ENCODE measurements around the gene RABGAP1L.
"Not testable (repeated sequence)": the region's sequence is repeated elsewhere in the genome, so short reads cannot be mapped to it uniquely, and the experiment has no call there.

The RABGAP1L gene

GRCh38 chr1:174836543-174836942 lies 677.2 kb downstream of the RABGAP1L start:
- DNase-seq (ENCODE audit: low read depth, low spot score): no peak
- H3K4me3 ChIP-seq (ENCODE audit: low read depth, low read length): no peak overlapping the region
- ChIA-PET POLR2A (no interaction called here), CTCF (no interaction called here)
- TF ChIP-seq, protein P1, sequence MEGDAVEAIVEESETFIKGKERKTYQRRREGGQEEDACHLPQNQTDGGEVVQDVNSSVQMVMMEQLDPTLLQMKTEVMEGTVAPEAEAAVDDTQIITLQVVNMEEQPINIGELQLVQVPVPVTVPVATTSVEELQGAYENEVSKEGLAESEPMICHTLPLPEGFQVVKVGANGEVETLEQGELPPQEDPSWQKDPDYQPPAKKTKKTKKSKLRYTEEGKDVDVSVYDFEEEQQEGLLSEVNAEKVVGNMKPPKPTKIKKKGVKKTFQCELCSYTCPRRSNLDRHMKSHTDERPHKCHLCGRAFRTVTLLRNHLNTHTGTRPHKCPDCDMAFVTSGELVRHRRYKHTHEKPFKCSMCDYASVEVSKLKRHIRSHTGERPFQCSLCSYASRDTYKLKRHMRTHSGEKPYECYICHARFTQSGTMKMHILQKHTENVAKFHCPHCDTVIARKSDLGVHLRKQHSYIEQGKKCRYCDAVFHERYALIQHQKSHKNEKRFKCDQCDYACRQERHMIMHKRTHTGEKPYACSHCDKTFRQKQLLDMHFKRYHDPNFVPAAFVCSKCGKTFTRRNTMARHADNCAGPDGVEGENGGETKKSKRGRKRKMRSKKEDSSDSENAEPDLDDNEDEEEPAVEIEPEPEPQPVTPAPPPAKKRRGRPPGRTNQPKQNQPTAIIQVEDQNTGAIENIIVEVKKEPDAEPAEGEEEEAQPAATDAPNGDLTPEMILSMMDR (IDR thresholded peaks at IDR 0.05; ENCODE audit: insufficient read depth, low read length, missing control alignments): no peak

- ChIA-PET POLR2A (no interaction called here), CTCF (no interaction called here)
- H3K4me3 ChIP-seq (ENCODE audit: low read depth, low read length): no peak overlapping the region
- TF ChIP-seq, protein P1 (IDR thresholded peaks at IDR 0.05; ENCODE audit: insufficient read depth, low read length, missing control alignments): no peak
- no peak for DNase-seq (ENCODE audit: low read depth, low spot score)
Measured at GRCh38 chr1:174837386-174837785, 678.1 kb downstream of the RABGAP1L start.

DNA sequence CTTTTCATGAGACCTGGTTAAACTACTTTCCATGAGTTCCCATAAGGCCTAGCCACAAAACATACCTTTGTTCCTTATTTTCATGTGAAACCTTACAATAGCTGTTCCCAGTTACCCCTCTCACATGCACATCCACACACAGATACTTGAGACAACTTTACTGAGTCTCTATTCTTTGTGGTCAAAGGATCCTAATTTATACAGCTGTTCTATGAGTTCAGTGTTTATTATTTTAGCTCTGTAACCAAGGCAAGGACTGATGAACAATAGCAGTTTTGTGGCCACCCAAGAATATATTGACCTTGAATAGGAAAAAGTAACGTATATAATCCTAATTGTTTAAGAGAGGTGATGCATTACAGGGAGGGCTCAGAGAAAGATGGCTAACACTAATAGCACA lies 679.9 kb downstream of the RABGAP1L start:
- no peak for DNase-seq (ENCODE audit: low read depth, low spot score)
- no peak overlapping the region for H3K4me3 ChIP-seq (ENCODE audit: low read depth, low read length)
- ChIA-PET CTCF (no interaction called here), POLR2A (no interaction called here)
- TF ChIP-seq, protein P1 (IDR thresholded peaks at IDR 0.05; ENCODE audit: insufficient read depth, low read length, missing control alignments): no peak

DNA sequence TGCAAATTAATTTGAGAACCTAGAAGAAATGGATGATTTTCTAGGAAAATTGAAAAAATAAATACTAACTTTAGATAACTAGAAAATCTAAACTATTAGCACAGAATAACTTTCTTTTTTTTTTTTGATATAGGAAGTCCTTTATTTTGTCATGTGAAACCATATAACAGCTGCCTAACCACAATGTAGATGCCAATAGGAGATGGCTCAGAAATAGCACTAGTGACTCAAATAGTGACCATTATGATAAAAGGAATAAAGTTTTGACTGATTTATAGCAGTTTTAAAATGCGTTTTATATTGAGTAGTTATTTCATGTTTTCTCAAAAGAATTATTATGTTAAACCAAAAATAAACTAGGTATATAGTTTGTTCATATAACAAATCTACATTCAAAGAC lies 682.4 kb downstream of the RABGAP1L start:
- TF ChIP-seq, protein P1 (IDR thresholded peaks at IDR 0.05; ENCODE audit: insufficient read depth, low read length, missing control alignments): no peak
- CTCF ChIA-PET: no interaction called here
- DNase-seq (ENCODE audit: low read depth, low spot score): no peak
- H3K4me3 ChIP-seq (ENCODE audit: low read depth, low read length): no peak overlapping the region
- POLR2A ChIA-PET: no interaction called here

DNA sequence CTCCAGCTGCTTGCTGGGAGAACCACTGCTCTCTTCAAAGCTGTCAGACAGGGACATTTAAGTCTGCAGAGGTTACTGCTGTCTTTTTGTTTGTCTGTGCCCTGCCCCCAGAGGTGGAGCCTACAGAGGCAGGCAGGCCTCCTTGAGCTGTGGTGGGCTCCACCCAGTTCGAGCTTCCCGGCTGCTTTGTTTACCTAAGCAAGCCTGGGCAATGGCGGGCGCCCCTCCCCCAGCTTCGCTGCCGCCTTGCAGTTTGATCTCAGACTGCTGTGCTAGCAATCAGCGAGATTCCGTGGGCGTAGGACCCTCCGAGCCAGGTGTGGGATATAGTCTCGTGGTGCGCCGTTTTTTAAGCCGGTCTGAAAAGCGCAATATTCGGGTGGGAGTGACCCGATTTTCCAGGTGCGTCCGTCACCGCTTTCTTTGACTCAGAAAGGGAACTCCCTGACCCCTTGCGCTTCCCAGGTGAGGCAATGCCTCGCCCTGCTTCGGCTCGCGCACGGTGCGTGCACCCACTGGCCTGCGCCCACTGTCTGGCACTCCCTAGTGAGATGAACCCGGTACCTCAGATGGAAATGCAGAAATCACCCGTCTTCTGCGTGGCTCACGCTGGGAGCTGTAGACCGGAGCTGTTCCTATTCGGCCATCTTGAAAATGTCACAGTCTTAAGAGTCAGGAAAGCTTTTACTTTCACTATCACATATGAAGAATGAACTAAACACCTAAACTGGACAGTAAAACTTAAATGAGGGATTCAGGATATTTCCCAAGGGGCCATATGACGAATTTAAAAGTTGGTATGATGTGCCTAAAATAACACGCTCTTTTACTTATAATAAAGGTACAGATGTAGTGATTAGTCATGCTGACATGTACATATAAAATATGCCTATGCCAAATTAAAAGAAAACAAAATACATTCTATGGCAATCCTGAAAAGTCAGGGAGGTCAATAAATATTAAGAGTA lies 689.6 kb downstream of the RABGAP1L start:
- H3K4me3 ChIP-seq (ENCODE audit: low read depth, low read length); CTCF ChIA-PET; DNase-seq (ENCODE audit: low read depth, low spot score); POLR2A ChIA-PET: not testable (repeated sequence)

- TF ChIP-seq, protein P1 (IDR thresholded peaks at IDR 0.05; ENCODE audit: insufficient read depth, low read length, missing control alignments): no peak
- DNase-seq (ENCODE audit: low read depth, low spot score): no peak
- H3K4me3 ChIP-seq (ENCODE audit: low read depth, low read length): no peak overlapping the region
- ChIA-PET POLR2A (no interaction called here), CTCF (no interaction called here)
Measured at GRCh38 chr1:174850726-174851125, 691.4 kb downstream of the RABGAP1L start.

DNA sequence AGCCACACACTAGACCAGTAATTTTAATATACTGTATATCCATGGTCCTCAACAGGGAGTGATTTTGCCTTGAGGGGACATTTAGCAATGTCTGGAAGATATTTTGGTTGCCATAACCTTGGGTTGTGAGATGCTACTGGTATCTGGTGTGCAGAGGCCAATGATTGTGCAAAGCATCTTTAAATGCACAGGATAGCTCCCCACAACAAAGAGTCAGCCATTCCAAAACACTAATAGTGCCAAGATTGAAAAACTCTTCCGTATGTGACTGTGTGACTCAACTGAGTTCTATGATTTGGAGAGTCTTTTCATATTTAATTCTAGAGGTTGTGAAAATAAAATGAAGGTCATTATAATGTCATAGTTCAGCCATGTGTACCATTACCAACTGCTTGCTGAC lies 699.0 kb downstream of the RABGAP1L start:
- no peak for DNase-seq (ENCODE audit: low read depth, low spot score)
- no peak overlapping the region for H3K4me3 ChIP-seq (ENCODE audit: low read depth, low read length)
- CTCF ChIA-PET: no interaction called here
- TF ChIP-seq, protein P1 (IDR thresholded peaks at IDR 0.05; ENCODE audit: insufficient read depth, low read length, missing control alignments): no peak
- POLR2A ChIA-PET: no interaction called here
